ENCODE results near the gene RERE.
"Not testable (repeated sequence)": the region's sequence is repeated elsewhere in the genome, so short reads cannot be mapped to it uniquely, and the experiment has no call there.

DNA sequence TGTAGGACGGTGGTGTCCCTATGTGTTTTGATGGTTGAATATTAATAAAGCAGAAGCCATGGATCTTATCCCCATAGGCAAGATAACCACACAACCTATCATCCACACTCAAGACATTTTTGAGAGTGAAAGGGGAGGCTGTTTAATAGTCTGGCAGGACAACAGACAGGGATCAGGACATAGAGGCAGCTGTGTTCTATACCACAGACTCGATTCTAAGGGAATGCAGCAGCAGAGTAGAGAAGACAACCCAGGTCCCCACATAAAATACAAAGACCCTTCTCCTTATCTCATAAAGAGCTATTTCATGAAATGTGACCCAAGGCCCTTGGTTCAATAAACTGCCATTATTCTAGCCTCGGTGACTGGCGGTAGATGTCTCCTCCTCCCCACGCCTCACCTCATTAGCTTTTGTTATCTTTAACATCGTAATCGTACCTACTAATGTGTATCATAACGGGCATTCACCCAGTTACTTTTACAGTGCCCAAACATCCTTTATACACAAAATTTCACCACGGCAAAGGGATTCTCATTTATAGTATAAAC, 196.3 kb downstream of the RERE start:
- TF ChIP-seq L3MBTL2 (conservative IDR thresholded peaks at IDR 0.05); SP1 (IDR thresholded peaks at IDR 0.05); FOXK2 (IDR thresholded peaks at IDR 0.05); FOXM1 (IDR thresholded peaks at IDR 0.05; ENCODE audit: borderline replicate concordance); TARDBP (IDR thresholded peaks at IDR 0.05); ELF4 (IDR thresholded peaks at IDR 0.05); FOXA1 (IDR thresholded peaks at IDR 0.05); ARNT (IDR thresholded peaks at IDR 0.05); SUZ12 (IDR thresholded peaks at IDR 0.05): not testable (repeated sequence)
